ENCODE results near the gene PRRG3.

The PRRG3 gene

DNA sequence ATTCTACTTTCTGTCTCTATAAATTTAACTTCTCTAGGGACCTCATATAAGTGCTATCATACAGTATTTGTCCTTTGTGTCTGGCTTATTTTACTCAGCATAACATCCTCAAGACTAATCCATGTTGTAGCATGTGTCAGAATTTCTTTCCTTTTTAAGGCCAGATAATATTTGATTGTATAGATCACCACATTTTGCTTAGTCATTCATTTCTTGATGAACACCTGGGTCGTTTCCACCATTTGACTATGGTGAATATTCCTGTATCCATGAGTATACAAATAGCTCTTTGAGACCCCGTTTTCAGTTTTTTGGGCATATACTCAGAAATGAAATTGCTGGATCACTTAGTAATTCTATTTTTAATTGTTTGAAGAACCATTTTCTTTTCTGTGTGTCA, 51.2 kb downstream of the PRRG3 start:
- no peak for DNase-seq

DNA sequence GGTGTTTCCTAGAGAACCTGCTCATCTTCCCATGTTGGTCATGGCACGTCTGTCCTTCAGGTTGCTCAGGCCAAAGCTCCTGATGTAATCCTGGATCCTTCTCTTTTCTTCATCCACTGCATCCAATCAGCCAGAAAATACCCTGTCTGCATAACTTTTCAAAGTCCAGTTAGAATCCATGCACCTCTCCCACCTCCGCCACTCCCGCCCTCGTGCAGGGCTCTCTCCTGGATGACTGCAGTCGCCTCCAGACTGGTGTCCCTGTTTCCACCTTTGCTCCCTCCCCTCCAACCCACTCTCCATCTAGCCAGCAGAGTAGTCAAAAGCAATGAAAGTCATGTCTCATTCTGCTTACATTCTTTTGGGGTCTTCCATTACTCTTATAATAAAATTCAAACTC, 55.3 kb downstream of the PRRG3 start:
- no peak for DNase-seq

GRCh38 chrX:151752847-151753246, 57.6 kb downstream of the PRRG3 start:
- no peak for DNase-seq

DNA sequence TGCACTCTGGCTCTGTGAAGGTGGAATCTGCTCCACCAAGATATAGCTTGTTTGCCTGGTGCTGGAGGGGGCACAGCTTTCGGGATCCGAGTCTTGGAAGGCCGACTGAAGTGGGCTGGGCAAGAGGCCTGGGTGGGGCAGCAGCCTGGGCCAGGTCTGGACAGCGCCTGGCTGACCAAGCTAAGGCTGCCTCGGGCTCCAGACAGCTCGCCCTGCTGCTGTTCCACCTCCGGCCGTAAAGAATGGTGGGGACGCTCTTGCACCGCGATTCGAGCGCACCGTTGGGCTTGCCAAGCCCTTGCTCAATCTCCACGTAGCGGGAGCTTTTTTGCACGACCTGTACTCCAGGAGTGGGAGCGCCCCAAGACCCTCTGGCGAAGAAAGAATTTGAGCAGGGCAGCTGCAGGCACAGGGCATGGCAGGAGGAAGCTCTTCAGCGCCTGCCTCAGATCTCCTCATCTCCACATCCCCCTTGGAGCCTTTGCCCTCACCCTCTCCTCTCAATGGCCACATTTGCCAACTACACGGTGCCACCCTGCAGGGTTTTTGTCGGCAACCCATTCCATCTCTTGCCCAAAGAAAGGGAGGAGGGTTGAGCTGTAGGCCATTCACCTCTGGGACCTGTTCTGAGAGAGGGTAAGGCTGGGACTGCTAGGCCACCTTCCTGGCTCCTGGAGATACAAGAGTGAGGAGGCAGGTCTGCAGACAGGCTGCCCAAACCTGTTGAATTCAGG, 58.2 kb downstream of the PRRG3 start:
- DNase-seq, result peak; percentile 8

DNA sequence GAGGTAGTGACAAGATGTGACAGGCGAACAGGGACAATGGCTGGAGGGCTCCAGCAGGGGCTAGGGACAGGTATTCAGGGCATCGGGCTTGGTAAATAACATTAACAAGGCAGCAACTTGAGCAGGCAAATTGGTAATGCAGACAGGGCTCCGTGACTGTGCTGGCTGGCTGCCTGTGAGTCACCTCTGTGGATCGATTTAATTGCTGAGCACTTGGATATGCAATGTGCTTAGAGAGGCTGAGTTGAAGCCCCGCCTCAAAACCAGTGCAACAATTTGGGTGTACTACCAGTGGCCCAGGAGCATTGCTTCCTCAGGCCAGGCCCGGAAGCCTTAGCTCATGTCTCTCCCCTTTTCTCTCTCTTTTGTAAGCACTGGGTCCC, 58.8 kb downstream of the PRRG3 start:
- DNase-seq, result no peak

- DNase-seq, result no peak
Observed at GRCh38 chrX:151754641-151755215, 59.5 kb downstream of the PRRG3 start.
